Measurements from ENCODE around the gene EVL.

EVL gene

GRCh38 chr14:100041271-100041670, 24.0 kb upstream of the EVL start:
- H3K27ac ChIP-seq = no peak overlapping the region
- TF ChIP-seq CTCF (conservative IDR thresholded peaks at IDR 0.05) (no peak), ZFX (IDR thresholded peaks at IDR 0.05) (no peak)

GRCh38 chr14:100042286-100042685, 22.9 kb upstream of the EVL start:
- TF ChIP-seq ZFX (IDR thresholded peaks at IDR 0.05) (no peak), CTCF (conservative IDR thresholded peaks at IDR 0.05) (no peak)
- H3K27ac ChIP-seq = no peak overlapping the region

- no peak overlapping the region for H3K27ac ChIP-seq
- TF ChIP-seq ZFX (IDR thresholded peaks at IDR 0.05) (no peak), CTCF (conservative IDR thresholded peaks at IDR 0.05) (no peak)
Measured at GRCh38 chr14:100045642-100046344, 19.4 kb upstream of the EVL start.

GRCh38 chr14:100047600-100047999, 17.6 kb upstream of the EVL start:
- H3K27ac ChIP-seq = no peak overlapping the region
- TF ChIP-seq ZFX (IDR thresholded peaks at IDR 0.05) = no peak
- TF ChIP-seq CTCF (conservative IDR thresholded peaks at IDR 0.05) = no peak

- no peak for TF ChIP-seq ZFX (IDR thresholded peaks at IDR 0.05)
- no peak for TF ChIP-seq CTCF (conservative IDR thresholded peaks at IDR 0.05)
- no peak overlapping the region for H3K27ac ChIP-seq
Measured at GRCh38 chr14:100048786-100049185, 16.4 kb upstream of the EVL start.

GRCh38 chr14:100049220-100049619, 16.0 kb upstream of the EVL start:
- no peak overlapping the region for H3K27ac ChIP-seq
- no peak for TF ChIP-seq ZFX (IDR thresholded peaks at IDR 0.05)
- TF ChIP-seq CTCF (conservative IDR thresholded peaks at IDR 0.05) = no peak

- no peak for TF ChIP-seq ZFX (IDR thresholded peaks at IDR 0.05)
- no peak for TF ChIP-seq CTCF (conservative IDR thresholded peaks at IDR 0.05)
- no peak overlapping the region for H3K27ac ChIP-seq
Measured at GRCh38 chr14:100051103-100051502, 14.1 kb upstream of the EVL start.

Measured in C4-2B (cell line).